K562 (cell line): Measurements from ENCODE around the gene STX1B. TPM values are rescaled to one million over a fixed set of nuclear protein-coding genes. Genes with fewer than 3 reads are reported as not detected.

Experiments used
- ATAC-seq: fragments of 200-7000 bp; cut with Tn5 transposase; 3 replicates; pipeline ENCODE4 v1.9.1; 2020; ENCODE audit warnings: moderate library complexity
- BruUV-seq: library from RNA; stranded (reverse); fragments of 400-500 nt; replicated peaks from 2 replicates; lab custom pipeline; 2021; lab: Mats Ljungman, UMichigan
- CTCF ChIA-PET: fragments of 300-600 bp; formaldehyde crosslinking; extraction: SDS; loops from one replicate; lab custom pipeline; 2021; ENCODE audit warnings: low intra/inter-chr PET ratio; lab: Yijun Ruan, JAX
- POLR2A ChIA-PET: fragments of 300-600, 350-650 bp; sonication (Branson Sonifier 250); formaldehyde crosslinking; extraction: SDS; loops from one replicate; lab custom pipeline; 2021; ENCODE audit warnings: antibody characterized with exemption, inconsistent platforms; lab: Yijun Ruan, JAX
- DNase-seq, 4 experiments: peaks; one replicate each; pipeline versions ENCODE4 v3.0.0 to v3.0.0-alpha.2; 2011 to 2018; ENCODE audit warnings: low spot score in 3 of 4, mixed read lengths in 3 of 4; ENCODE audit errors: extremely low read depth in 1 of 4
- FAIRE-seq: peaks from 2 replicates; lab custom pipeline; 2011; peaks lifted over from hg19 to GRCh38; lab: Jason Lieb, UNC
- H2AFZ ChIP-seq: 2 replicates; pipeline ENCODE4 v1.6.0; 2011; ENCODE audit warnings: low read depth, low read length, control low read depth, inconsistent platforms
- H3K27ac ChIP-seq: fragments of 200-600 bp; 3 replicates; pipeline ENCODE4 v1.8.0; 2011; ENCODE audit warnings: low read depth, mild to moderate bottlenecking, control low read depth, inconsistent platforms, low read length, moderate library complexity, mixed read lengths; ENCODE audit errors: extremely low read depth
- H3K27me3 ChIP-seq, 2 experiments: fragments of 300-600 bp in 1 of 2; 2 replicates in 1 of 2; 3 replicates in 1 of 2; pipeline versions ENCODE4 v1.6.0 to v1.8.0; 2011; ENCODE audit warnings: inconsistent platforms in 2 of 2, low read length in 2 of 2, mild to moderate bottlenecking in 1 of 2, mixed read lengths in 1 of 2, moderate library complexity in 1 of 2; ENCODE audit not compliant: control insufficient read depth in 2 of 2, insufficient read depth in 2 of 2
- H3K36me3 ChIP-seq: fragments of 300-600 bp; 3 replicates; pipeline ENCODE4 v1.8.0; 2011; ENCODE audit warnings: mild to moderate bottlenecking, low read length, inconsistent platforms; ENCODE audit not compliant: control insufficient read depth, insufficient read depth
- H3K4me1 ChIP-seq, 2 experiments: fragments of 200-600 bp in 1 of 2; replicated peaks in 1 of 2; 2 replicates in 1 of 2; 3 replicates in 1 of 2; pipeline versions ENCODE4 v1.5.1 to v1.8.0; 2011; ENCODE audit warnings: inconsistent platforms in 2 of 2, low read length in 2 of 2, mild to moderate bottlenecking in 1 of 2, mixed read lengths in 1 of 2, moderate library complexity in 1 of 2; ENCODE audit not compliant: control insufficient read depth in 2 of 2, insufficient read depth in 2 of 2
- H3K4me2 ChIP-seq: 2 replicates; pipeline ENCODE4 v1.6.1; 2011; ENCODE audit warnings: low read length, control low read depth, inconsistent platforms, mixed read lengths; ENCODE audit not compliant: insufficient read depth
- H3K4me3 ChIP-seq: fragments of 200-600 bp; sonication (generic), shearing (Covaris generic); 2 replicates; pipeline ENCODE4 v1.5.1; 2016; ENCODE audit warnings: control low read depth, inconsistent platforms
- H3K79me2 ChIP-seq: fragments of 200-600 bp; 3 replicates; pipeline ENCODE4 v1.8.0; 2011; ENCODE audit warnings: low read length, inconsistent platforms; ENCODE audit not compliant: control insufficient read depth, insufficient read depth
- H3K9ac ChIP-seq, 2 experiments: 2 replicates each; pipeline versions ENCODE4 v1.6.0 to v1.6.1; 2011; ENCODE audit warnings: low read depth in 2 of 2, low read length in 2 of 2, control low read depth in 1 of 2, inconsistent platforms in 1 of 2, mild to moderate bottlenecking in 1 of 2, mixed read lengths in 1 of 2; ENCODE audit not compliant: insufficient read depth in 1 of 2
- H3K9me1 ChIP-seq: one replicate; pipeline ENCODE4 v1.6.0; 2011; ENCODE audit warnings: inconsistent platforms, mild to moderate bottlenecking, low read length, moderate library complexity; ENCODE audit not compliant: control insufficient read depth, insufficient read depth
- H3K9me3 ChIP-seq: replicated peaks from 2 replicates; pipeline ENCODE4 v1.5.1; 2011; ENCODE audit warnings: low read depth, low read length, inconsistent platforms; ENCODE audit not compliant: control insufficient read depth, insufficient read depth
- H4K20me1 ChIP-seq: replicated peaks from 2 replicates; pipeline ENCODE4 v1.6.1; 2011; ENCODE audit warnings: low read length, inconsistent platforms, mixed read lengths; ENCODE audit not compliant: control insufficient read depth, insufficient read depth
- ARID1B ChIP-seq: fragments of 450-650 bp; IDR thresholded peaks from 2 replicates; pipeline ENCODE4 v1.6.1; 2016; ENCODE audit warnings: antibody characterized with exemption, mild to moderate bottlenecking, inconsistent platforms
- DMBX1 ChIP-seq: fragments of 250-450 bp; sonication (Bioruptor Pico); IDR thresholded peaks from 2 replicates; pipeline ENCODE4 v1.8.0; 2022; ENCODE audit warnings: inconsistent platforms, mild to moderate bottlenecking, moderate library complexity, borderline replicate concordance
- E2F3 ChIP-seq: fragments of 250-450 bp; sonication (Bioruptor Pico); IDR thresholded peaks from 2 replicates; pipeline ENCODE4 v1.4.0; 2020; ENCODE audit warnings: mild to moderate bottlenecking
- ETV1 ChIP-seq: fragments of 450-650 bp; conservative IDR thresholded peaks from 2 replicates; pipeline ENCODE4 v1.6.1; 2016; ENCODE audit warnings: missing genetic modification characterization, control low read depth, low read depth, missing compliant biosample characterization
- HDAC2 ChIP-seq: fragments of 450-650 bp; IDR thresholded peaks from 2 replicates; pipeline ENCODE4 v1.6.1; 2016; ENCODE audit warnings: mild to moderate bottlenecking
- NFE2 ChIP-seq: IDR thresholded peaks from 2 replicates; pipeline ENCODE4 v1.6.1; 2014; ENCODE audit warnings: antibody characterized with exemption, low read depth
- NFIX ChIP-seq: fragments of 250-450 bp; sonication (Bioruptor Pico); IDR thresholded peaks from 2 replicates; pipeline ENCODE4 v1.4.0; 2020; ENCODE audit warnings: low read depth, mild to moderate bottlenecking, moderate library complexity
- NFXL1 ChIP-seq: fragments of 450-650 bp; formaldehyde crosslinking; IDR thresholded peaks from 2 replicates; pipeline ENCODE4 v1.4.0; 2021; ENCODE audit warnings: mild to moderate bottlenecking
- RAD21 ChIP-seq, 2 experiments: fragments of 250-450 bp in 1 of 2; fragments of 450-650 bp in 1 of 2; sonication (Bioruptor Pico) in 1 of 2; formaldehyde crosslinking in 1 of 2; IDR thresholded peaks in 1 of 2; conservative IDR thresholded peaks in 1 of 2; 2 replicates each; pipeline versions ENCODE4 v1.4.0 to v1.8.0; 2020 to 2022; ENCODE audit warnings: mild to moderate bottlenecking in 2 of 2, moderate library complexity in 1 of 2
- WGBS: fragments of 100-300 bp; shearing (Covaris generic); methylation state at CpG from one replicate; pipeline ENCODE4 v1.1.6; 2016; ENCODE audit warnings: low coverage, mixed read lengths; ENCODE audit not compliant: insufficient coverage; ENCODE audit errors: missing lambda C conversion rate; 5-methylcytosine and 5-hydroxymethylcytosine counted together
- in situ Hi-C: fragments of 300-500 bp; cut with MboI; formaldehyde crosslinking; loops from 4 replicates; pipeline ENCODE4 v1.15.0; 2018; ENCODE audit warnings: inconsistent platforms, mixed read lengths
- intact Hi-C: fragments of 100-400 bp; cut with micrococcal nuclease; formaldehyde crosslinking; loops from 2 replicates; pipeline ENCODE4 v1.14.2; 2022
- polyA plus RNA-seq, 8 experiments: library from polyadenylated mRNA; depleted of rRNA in 4 of 8; stranded (reverse) in 5 of 8; unstranded in 3 of 8; fragments of >200 nt; fragmentation: Nextera tagmentation in 2 of 8; fragmentation: Illumina TruSeq in 1 of 8; extraction: Ambion mirVana in 2 of 8; extraction: Trizol in 1 of 8; gene quantifications; 2 replicates each; pipeline versions ENCODE4 v1.2.1 to v1.2.3, GENCODE V29; 2011 to 2014; ENCODE audit warnings: inconsistent platforms in 1 of 8, missing spikeins in 1 of 8
- total RNA-seq, 7 experiments: library from RNA; depleted of rRNA in 6 of 7; stranded (reverse); fragments of >200 nt in 6 of 7; fragmentation: Illumina TruSeq in 2 of 7; extraction: Trizol in 2 of 7; gene quantifications; 2 replicates each; pipeline versions ENCODE4 v1.2.1 to v1.2.3, GENCODE V29; 2011 to 2021; ENCODE audit warnings: low replicate concordance in 1 of 7
- TF ChIP-seq, protein P1 (sequence below): fragments of 450-650 bp; formaldehyde crosslinking; IDR thresholded peaks from 2 replicates; pipeline ENCODE4 v1.4.0; 2020; ENCODE audit warnings: mild to moderate bottlenecking, moderate library complexity
- TF ChIP-seq, protein P2 (sequence below): sonication (generic); formaldehyde crosslinking; IDR thresholded peaks from 2 replicates; pipeline ENCODE4 v1.5.0; 2020; ENCODE audit warnings: missing genetic modification reagents
- TF ChIP-seq, protein P3 (sequence below): fragments of 250-450 bp; sonication (Bioruptor Pico); IDR thresholded peaks from 2 replicates; pipeline ENCODE4 v1.5.0; 2020; ENCODE audit warnings: mild to moderate bottlenecking, borderline replicate concordance
- TF ChIP-seq, protein P4 (sequence below), 3 experiments: fragments of 200-800 bp in 1 of 3; sonication (Bioruptor generic) in 1 of 3; sonication (generic) in 1 of 3; formaldehyde crosslinking in 1 of 3; IDR thresholded peaks; 2 replicates each; pipeline versions ENCODE4 v1.6.1 to v1.8.0; 2016 to 2022; ENCODE audit warnings: mild to moderate bottlenecking in 2 of 3, missing compliant biosample characterization in 2 of 3, missing genetic modification characterization in 2 of 3, missing genetic modification reagents in 1 of 3

STX1B gene
- total and polyA plus RNA-seq, 9 of the 15 experiments (the other 6 are each of a cell fraction or from before 2014, with no cell fraction given), result 0.07 to 2.5 (median 0.86) TPM

DNA sequence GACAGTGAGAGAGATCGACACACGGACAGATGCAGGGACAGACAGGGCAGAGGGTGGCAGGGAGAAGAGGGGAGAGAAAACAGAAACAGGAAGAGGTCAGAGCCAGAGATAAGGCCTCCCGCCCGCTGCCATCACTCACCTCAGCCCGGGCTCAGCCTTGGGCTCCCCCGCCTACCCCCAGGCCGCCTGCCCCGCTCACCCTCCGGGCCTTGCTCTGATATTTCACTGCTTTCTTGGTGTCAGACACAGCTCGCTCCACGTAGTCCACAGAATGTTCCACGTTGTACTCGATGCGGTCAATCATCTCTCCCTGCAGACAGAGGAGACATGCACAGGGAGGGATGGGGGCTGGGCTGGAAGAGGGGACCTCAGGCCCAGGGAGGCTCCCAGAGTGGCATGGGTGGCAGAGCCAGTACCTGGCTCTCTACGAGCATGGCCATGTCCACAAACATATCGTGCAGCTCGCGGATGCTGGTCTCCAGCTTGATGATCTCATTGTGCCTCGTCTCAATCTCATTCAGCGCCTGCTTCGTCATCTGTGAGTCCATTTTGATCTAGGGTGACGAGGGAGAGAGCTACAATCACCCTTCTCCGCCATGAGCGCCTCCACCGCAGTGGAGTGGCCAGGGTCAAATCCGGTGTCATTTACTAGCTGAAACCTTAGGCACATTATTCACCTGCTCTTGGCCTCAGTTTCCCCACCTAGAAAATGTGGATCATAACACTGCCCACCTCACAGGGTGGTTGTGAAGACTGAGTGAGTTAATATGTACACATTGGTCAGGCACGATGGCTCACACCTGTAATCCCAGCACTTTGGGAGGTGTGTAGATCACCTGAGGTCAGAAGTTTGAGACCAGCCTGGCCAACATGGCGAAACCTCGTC, 17.3 kb downstream of the STX1B start:
- peak; percentile 83 for FAIRE-seq
- POLR2A ChIA-PET, result interaction anchor here (0.6 to 1.6 kb wide), 5 partner anchors 95 to 321 kb away, joined by 3 to 5 read pairs (median 3); partner anchors contain the start of genes FUS and PRSS53
- WGBS, result 34% methylated on average over 27 of the region's 29 CpGs
- TF ChIP-seq NFIX (CRISPR knock-in tag) (no peak), NFE2 (no peak), E2F3 (CRISPR knock-in tag) (no peak), NFXL1 (CRISPR knock-in tag) (0 out of 2 replicates have a peak, but pooled peaks have one; percentile 22), RAD21 (CRISPR knock-in tag; conservative IDR thresholded peaks at IDR 0.05 in 1 of 2, IDR thresholded peaks at IDR 0.05 in 1 of 2) (0 out of 4 replicates have a peak, but pooled peaks of 1 of the 2 experiments have one; percentile 3), ARID1B (peak; percentile 64; the same call in 1 of the 2 replicates), DMBX1 (CRISPR knock-in tag) (no peak), HDAC2 (peak; percentile 27; the same call in 1 of the 2 replicates), ETV1 (0 out of 2 replicates have a peak, but pooled peaks have one; percentile 29)
- TF ChIP-seq, protein P1, sequence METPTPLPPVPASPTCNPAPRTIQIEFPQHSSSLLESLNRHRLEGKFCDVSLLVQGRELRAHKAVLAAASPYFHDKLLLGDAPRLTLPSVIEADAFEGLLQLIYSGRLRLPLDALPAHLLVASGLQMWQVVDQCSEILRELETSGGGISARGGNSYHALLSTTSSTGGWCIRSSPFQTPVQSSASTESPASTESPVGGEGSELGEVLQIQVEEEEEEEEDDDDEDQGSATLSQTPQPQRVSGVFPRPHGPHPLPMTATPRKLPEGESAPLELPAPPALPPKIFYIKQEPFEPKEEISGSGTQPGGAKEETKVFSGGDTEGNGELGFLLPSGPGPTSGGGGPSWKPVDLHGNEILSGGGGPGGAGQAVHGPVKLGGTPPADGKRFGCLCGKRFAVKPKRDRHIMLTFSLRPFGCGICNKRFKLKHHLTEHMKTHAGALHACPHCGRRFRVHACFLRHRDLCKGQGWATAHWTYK (CRISPR knock-in tag), result peak; percentile 93
- TF ChIP-seq, protein P2, sequence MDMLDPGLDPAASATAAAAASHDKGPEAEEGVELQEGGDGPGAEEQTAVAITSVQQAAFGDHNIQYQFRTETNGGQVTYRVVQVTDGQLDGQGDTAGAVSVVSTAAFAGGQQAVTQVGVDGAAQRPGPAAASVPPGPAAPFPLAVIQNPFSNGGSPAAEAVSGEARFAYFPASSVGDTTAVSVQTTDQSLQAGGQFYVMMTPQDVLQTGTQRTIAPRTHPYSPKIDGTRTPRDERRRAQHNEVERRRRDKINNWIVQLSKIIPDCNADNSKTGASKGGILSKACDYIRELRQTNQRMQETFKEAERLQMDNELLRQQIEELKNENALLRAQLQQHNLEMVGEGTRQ (CRISPR knock-in tag), result no peak
- TF ChIP-seq, protein P3, sequence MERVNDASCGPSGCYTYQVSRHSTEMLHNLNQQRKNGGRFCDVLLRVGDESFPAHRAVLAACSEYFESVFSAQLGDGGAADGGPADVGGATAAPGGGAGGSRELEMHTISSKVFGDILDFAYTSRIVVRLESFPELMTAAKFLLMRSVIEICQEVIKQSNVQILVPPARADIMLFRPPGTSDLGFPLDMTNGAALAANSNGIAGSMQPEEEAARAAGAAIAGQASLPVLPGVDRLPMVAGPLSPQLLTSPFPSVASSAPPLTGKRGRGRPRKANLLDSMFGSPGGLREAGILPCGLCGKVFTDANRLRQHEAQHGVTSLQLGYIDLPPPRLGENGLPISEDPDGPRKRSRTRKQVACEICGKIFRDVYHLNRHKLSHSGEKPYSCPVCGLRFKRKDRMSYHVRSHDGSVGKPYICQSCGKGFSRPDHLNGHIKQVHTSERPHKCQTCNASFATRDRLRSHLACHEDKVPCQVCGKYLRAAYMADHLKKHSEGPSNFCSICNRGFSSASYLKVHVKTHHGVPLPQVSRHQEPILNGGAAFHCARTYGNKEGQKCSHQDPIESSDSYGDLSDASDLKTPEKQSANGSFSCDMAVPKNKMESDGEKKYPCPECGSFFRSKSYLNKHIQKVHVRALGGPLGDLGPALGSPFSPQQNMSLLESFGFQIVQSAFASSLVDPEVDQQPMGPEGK (CRISPR knock-in tag), result 0 out of 2 replicates have a peak, but pooled peaks have one; percentile 34
- TF ChIP-seq, protein P4, sequence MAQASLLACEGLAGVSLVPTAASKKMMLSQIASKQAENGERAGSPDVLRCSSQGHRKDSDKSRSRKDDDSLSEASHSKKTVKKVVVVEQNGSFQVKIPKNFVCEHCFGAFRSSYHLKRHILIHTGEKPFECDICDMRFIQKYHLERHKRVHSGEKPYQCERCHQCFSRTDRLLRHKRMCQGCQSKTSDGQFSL (CRISPR knock-in tag; IDR thresholded peaks at IDR 0.05), result peak; percentile 4; the same call in 1 of the 2 replicates
- TF ChIP-seq, protein P4 (tag; IDR thresholded peaks at IDR 0.05), result no peak

More for the DNA sequence above, 17.3 kb downstream of the STX1B start:
- Histone ChIP-seq H3K9me1 (no peaks in the 10 kb centered on the region), H3K27ac (peak overlapping the region; percentile 61; the same call in 2 of the 3 replicates), H4K20me1 (no peaks in the 10 kb centered on the region), H3K4me3 (no peak overlapping the region), H3K9ac (peak overlapping the region; percentile 17 to 85; a peak in 3 of 4 replicates), H3K4me1 (peaks cover 30 to 53% of the 10 kb centered on the region in 2 experiments), H3K36me3 (no peaks in the 10 kb centered on the region; the same call in 2 of the 3 replicates), H3K4me2 (peak overlapping the region; percentile 62), H2AFZ (peak overlapping the region; percentile 93), H3K27me3 (no peaks in the 10 kb centered on the region), H3K79me2 (peaks cover 3% of the 10 kb centered on the region; the same call in 2 of the 3 replicates), H3K9me3 (no peaks in the 10 kb centered on the region)
- in situ Hi-C loops, result loop anchor here (10.0 to 25.0 kb wide), 2 partner anchors 322 to 444 kb away; partner anchors contain the start of genes COX6A2 and ZNF843
- intact Hi-C loops, result loop anchor here (5.0 kb wide), 2 partner anchors 39 to 79 kb away; partner anchors contain the start of genes STX4, ZNF646 and ZNF668
- ATAC-seq (peak; percentile 49), DNase-seq (peak in 3 of 4 experiments; percentile 44 to 68 (median 67))
- CTCF ChIA-PET, result no interaction called here
- no TSS peak for BruUV-seq
